Activated T-cell treated with anti-CD3 and anti-CD28 coated beads for 48 hours (primary cell): ENCODE results near the gene ZNF827.
A peak's percentile ranks its signal among the peaks of the same experiment; 100 is the strongest.

Experiments
- DNase-seq: peaks from one replicate; pipeline ENCODE4 v3.0.0-alpha.2; 2020; ENCODE audit warnings: low read depth

Gene ZNF827

GRCh38 chr4:145938618-145939440 is at the start of gene ZNF827:
ZNF827 (minus strand) TSS chr4:145938823; CDS start chr4:145938407, 416 bp downstream.
- peak; percentile 43 for DNase-seq

- DNase-seq = no peak
These were observed 45.9 kb upstream of the ZNF827 start for GRCh38 chr4:145984563-145984962.

DNA sequence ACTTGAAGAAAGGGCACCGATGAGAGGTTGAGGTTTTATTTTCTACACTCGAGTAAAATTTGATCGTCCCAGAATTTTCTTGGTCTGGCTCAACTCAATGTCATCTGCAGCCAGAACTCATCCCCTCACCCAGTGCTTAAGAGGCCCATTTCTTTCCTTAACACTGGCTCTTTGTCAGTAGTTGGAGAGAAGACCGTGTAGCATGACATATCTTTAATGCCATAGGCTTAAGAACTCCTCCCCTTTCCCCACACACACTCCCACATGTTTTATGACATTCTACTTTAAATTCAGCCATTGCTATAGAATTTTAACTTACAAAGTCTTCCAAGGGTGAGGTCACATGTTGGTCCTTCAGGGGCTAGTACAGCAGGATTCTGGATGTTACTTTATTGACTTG is 44.2 kb upstream of the ZNF827 start:
- no peak for DNase-seq

DNA sequence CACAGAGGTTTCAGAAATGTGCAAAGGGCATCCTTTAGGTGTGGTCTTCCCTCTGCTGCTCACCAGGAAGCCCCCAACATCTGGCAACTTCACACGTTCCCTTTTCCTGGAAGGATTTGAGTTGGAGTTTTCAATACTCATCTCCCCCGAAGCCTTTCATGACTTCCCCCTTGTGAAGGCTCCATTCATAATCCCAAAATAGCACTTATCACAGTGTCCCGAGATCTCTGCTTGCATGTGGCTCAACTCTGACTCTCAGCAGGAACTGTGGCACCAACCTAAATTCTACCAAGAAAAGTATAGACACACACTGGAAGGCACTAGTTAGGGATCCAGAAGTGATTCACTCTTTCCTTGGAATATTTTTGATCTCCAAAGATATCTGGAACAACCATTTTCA is 40.5 kb upstream of the ZNF827 start:
- DNase-seq = no peak

DNA sequence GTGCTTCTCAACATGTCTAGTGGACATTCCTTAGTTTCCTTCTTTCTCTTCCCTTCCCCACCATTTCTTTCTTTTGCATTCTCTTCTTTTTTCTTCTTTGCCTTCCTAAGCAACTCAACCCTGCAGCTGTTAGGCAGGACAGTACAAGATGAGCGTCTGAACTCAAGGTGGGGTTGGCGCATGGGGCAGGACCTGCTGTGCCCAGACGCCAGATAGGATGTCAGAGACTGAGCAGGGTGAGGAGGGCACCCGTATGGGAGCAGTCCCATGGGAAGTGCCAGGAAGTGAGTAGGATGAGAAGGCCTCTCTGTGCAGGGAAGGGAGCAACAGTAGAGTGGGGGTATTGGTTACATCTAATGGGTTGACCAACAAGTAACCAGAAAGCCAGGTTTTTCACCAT is 38.1 kb upstream of the ZNF827 start:
- DNase-seq = no peak

GRCh38 chr4:145960012-145960411 is 21.4 kb upstream of the ZNF827 start:
- no peak for DNase-seq

DNA sequence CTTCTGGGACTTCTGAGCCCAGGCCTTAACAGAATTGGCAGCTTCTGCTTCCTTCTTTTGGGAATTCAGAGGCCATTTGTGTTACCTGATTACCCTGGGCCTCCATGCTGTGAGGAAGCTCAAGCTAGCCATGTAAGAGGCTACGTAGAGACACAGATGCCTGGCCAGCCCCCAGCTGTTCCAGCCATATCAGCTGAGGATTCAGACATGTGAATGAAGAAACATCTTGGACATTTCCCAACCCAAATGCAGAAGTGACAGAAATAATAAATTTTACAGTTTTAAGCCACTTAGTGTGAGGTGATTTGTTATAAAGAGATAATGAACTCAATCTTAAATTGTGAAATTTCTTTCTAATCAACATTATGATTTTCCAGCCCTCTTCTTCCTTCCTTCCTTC is 18.7 kb upstream of the ZNF827 start:
- no peak for DNase-seq

- peak; percentile 13 for DNase-seq
These were observed 17.8 kb upstream of the ZNF827 start for GRCh38 chr4:145956288-145956890.

DNA sequence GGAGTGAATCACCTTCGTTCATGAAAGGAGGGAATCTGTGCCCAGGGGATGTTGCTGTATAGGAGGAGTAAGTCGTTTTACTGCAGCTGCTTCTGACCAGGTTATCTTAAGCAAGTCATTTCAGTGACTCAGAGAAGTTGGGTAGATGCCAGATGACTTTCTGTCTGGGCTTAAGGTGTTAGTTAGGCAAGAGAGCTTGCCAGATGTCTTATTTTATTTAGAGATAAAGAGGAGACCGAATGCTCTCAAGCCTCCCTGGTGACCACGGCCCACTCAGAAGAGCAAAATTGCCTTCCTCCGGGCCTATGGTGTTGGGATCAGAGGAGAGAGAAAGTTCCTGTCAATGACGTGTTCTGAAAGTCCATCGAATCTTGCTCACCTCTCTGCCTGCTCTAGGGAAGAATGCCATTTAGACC is 16.3 kb upstream of the ZNF827 start:
- no peak for DNase-seq

GRCh38 chr4:145951931-145952330 is 13.3 kb upstream of the ZNF827 start:
- DNase-seq = no peak

DNA sequence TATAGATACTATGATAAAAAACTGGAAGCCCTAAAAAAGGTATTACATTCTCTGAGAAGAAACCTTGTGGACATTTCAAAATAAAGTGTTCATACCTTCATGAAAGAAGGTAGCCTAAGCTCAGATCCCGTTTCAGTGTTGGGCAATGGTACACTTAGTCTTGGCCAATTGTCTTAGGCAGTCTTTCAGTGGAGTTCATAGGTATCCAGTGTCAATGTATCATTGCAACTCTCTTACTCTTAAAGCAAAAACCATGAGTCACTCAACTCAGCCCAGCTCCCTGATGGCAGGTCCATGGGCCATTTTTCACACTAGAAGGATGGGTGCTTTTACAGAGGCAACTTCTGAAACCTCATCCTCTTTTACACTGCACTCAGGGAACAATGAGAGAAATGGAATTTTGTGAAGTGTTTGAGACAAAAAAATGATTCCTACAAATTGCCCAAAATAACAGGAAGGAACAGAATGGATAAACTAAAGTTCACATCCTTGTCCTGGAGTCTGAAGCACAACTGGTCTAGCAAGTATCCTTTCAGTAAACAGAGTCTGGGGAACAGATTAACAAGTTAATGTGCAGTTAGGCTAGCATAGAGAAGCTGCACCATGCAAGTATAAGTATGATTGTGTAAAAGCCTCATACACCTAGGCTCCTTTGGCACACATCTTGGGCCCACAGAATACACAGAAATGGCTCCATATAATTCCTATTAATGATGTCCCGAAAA is 7.0 kb upstream of the ZNF827 start:
- DNase-seq = no peak

GRCh38 chr4:145944886-145945285 is 6.3 kb upstream of the ZNF827 start:
- no peak for DNase-seq

DNA sequence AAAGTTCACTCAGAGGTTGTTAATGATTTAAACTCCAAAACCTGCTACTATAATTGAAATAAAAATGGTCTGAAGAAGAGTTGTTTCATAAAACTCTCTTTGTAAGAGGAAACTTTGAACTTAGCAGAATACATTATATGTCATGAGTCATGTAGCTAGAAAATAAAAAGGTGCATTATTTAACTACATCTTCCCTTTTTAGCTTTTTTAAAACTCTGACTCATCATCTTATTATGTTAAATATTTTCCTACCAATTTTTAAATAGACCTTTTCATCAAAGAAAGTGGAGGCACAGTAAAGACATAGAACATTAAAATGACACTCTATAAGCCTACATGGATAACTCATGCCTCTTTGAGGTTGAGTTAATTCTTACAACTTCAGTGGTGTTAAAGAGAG is 1.2 kb upstream of the ZNF827 start:
- DNase-seq = no peak

GRCh38 chr4:145939441-145939750 is 773 bp upstream of the ZNF827 start:
- no peak for DNase-seq

DNA sequence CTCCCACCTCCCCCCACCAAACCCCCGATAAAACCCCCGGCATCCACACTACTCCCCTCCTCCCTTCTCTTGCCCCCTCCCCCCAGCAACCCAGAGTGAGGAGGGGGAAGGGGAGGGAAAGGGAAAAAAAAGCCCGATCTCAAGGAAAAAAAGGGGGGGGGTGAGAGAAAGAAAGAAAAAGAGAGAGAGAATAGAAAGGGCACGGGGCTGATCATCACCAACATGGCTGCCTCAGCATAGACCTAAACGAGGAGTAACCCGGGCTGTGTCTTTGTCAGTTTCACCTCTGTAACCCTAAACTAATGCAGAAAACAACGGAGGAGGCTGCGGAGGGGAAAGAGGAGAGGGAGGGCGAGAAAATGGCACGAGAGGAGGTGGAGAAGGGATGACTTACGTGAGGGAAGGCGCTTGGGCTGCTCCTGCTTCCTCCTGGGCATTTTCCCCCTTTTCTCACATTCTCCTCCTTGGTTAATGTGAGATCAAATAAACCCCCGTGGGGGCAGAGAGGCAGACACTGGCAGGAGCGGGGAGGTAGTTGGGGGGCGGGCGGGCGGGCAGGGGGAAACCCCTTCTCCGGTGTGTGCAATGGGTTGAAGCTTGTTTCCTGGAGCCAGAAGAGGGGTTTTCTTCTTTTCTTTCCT is 532 bp downstream of the ZNF827 start:
- DNase-seq = peak; percentile 19

GRCh38 chr4:145936997-145937901 is 1.4 kb downstream of the ZNF827 start:
- DNase-seq = peak; percentile 46

GRCh38 chr4:145936142-145936996 is 2.3 kb downstream of the ZNF827 start:
- peak; percentile 57 for DNase-seq

DNA sequence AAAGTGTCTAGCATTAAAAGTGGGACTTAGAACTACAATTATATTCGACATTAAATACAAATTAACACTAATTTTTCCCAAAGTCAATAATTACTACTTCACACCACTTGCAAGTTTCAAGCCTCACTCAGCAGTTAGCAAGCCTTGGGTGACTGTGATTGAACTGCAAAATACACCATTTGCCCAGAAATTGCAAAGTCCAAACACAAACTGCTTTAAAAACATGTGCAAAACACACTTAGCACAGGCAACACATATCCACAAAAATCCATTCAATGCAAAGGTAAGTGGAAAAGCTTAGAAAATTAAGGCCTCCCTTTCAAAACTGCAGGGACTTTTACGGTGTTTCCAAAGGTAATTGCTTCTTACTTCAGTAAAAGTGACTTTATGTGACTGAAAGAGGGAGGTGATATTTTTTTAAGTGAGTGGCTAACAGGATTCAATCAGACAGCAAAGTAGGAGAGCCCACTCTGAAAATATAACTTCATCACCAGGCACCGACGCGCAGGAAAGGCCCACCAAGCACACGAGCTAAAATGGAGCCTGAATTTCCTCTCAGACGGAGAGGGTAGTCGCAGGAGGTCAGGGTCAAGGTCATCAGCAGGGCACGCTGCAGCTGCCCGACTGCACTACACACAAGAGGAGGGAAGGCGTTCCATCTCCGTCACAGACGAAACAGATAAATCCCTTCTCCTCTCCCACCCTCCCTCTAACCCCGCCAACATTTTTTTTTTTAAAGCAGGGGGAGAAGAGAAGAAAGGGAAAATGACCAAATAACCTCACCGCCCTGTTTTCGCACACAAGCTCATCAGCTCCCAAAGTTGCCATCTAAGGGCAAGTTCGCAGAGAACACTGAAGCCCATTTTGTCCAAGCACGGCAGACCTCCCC is 3.1 kb downstream of the ZNF827 start:
- peak; percentile 8 for DNase-seq

DNA sequence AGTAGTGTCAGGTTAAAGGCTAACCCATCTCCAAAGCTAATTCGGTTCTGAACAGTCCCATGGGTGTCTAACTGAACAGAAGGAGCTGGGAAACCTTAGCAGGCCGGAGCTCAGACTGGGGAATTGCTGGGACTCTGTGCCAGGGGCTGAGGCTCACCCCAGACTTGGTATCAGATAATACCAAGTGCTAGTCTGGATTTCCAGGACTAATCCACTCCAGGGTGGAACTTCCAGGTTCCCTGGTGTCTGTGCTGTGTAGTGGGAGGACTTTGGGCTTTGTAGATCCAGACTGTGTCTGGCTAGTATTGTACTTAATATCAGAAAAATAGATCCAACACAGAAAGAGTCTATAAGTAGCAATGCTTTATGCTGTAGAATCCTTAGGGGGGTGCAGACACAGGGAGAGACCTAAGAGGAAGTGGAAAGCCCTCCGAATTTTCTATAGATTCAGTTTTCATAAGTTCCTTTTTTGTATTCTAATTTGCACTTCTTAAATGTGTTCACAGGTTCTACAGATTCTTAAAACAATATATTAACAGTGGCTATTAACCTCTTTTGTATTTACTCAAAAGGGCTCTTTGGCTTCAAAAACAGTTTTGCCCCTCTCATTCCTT is 4.1 kb downstream of the ZNF827 start:
- no peak for DNase-seq
